H1 (cell line): ENCODE measurements around the gene FAM83G. TPM values are rescaled to one million over a fixed set of nuclear protein-coding genes. Genes with fewer than 3 reads are reported as not detected.

ENCODE experiments used
- CTCF ChIA-PET: fragments of 300-600 bp; sonication (Branson Sonifier 250); formaldehyde crosslinking; loops from one replicate; lab custom pipeline; 2021; ENCODE audit not compliant: partially characterized antibody; lab: Charles Lee
- POLR2A ChIA-PET: fragments of 300-600 bp; sonication (Branson Sonifier 250); formaldehyde crosslinking; loops from one replicate; lab custom pipeline; 2021; ENCODE audit warnings: inconsistent platforms; ENCODE audit not compliant: partially characterized antibody; lab: Charles Lee
- DNase-seq, 2 experiments: peaks; one replicate each; pipeline versions ENCODE4 v3.0.0 to v3.0.0-alpha.2; 2010 to 2022; ENCODE audit warnings: low spot score in 2 of 2, low read depth in 1 of 2, mixed read lengths in 1 of 2
- FAIRE-seq: peaks from 2 replicates; lab custom pipeline; 2011; peaks lifted over from hg19 to GRCh38; lab: Jason Lieb, UNC
- H2AFZ ChIP-seq: 2 replicates; pipeline ENCODE4 v1.8.1; 2012; ENCODE audit warnings: low read length, inconsistent platforms
- H2AK5ac ChIP-seq: 2 replicates; pipeline ENCODE4 v1.6.1; 2013; ENCODE audit warnings: low read depth, low read length
- H2BK120ac ChIP-seq: replicated peaks from 2 replicates; pipeline ENCODE3; 2013; ENCODE audit warnings: low read depth, low read length, inconsistent platforms
- H2BK12ac ChIP-seq: 2 replicates; pipeline ENCODE4 v1.6.1; 2013; ENCODE audit warnings: low read depth, low read length
- H2BK15ac ChIP-seq: 2 replicates; pipeline ENCODE4 v1.6.1; 2013; ENCODE audit warnings: low read length
- H2BK20ac ChIP-seq: 2 replicates; pipeline ENCODE4 v1.6.1; 2013; ENCODE audit warnings: low read length
- H2BK5ac ChIP-seq: 2 replicates; pipeline ENCODE4 v1.6.1; 2013; ENCODE audit warnings: low read depth, low read length
- H3K14ac ChIP-seq: 2 replicates; pipeline ENCODE4 v1.6.1; 2013; ENCODE audit warnings: inconsistent platforms; ENCODE audit not compliant: insufficient read length
- H3K18ac ChIP-seq: 2 replicates; pipeline ENCODE4 v1.6.1; 2013; ENCODE audit warnings: low read length; ENCODE audit errors: extremely low read depth
- H3K23ac ChIP-seq: 2 replicates; pipeline ENCODE4 v1.6.1; 2013; ENCODE audit warnings: inconsistent platforms; ENCODE audit not compliant: insufficient read length
- H3K23me2 ChIP-seq: 2 replicates; pipeline ENCODE4 v1.6.1; 2013; ENCODE audit warnings: low read depth, low read length
- H3K27ac ChIP-seq: 2 replicates; pipeline ENCODE4 v1.6.1; 2011; ENCODE audit warnings: low read depth, low read length, inconsistent platforms
- H3K27me3 ChIP-seq, 4 experiments: replicated peaks in 1 of 4; 1 replicate in 1 of 4; 2 replicates in 3 of 4; pipeline versions ENCODE4 v1.6.1 to v1.8.1; 2011 to 2013; ENCODE audit warnings: low read length in 3 of 4, mild to moderate bottlenecking in 3 of 4, inconsistent platforms in 2 of 4, mixed read lengths in 2 of 4, moderate library complexity in 1 of 4; ENCODE audit not compliant: control insufficient read depth in 3 of 4, insufficient read depth in 3 of 4; ENCODE audit errors: extremely low read depth in 1 of 4
- H3K36me3 ChIP-seq, 4 experiments: 2 replicates each; pipeline versions ENCODE4 v1.6.1 to v1.8.1; 2011 to 2013; ENCODE audit warnings: mild to moderate bottlenecking in 4 of 4, low read length in 3 of 4, moderate library complexity in 2 of 4, control low read depth in 1 of 4, inconsistent platforms in 1 of 4; ENCODE audit not compliant: insufficient read depth in 4 of 4, control insufficient read depth in 2 of 4
- H3K4ac ChIP-seq: replicated peaks from 2 replicates; pipeline ENCODE3; 2013; ENCODE audit warnings: low read length, low read depth, mixed read lengths, inconsistent platforms; ENCODE audit not compliant: insufficient read length
- H3K4me1 ChIP-seq, 4 experiments: replicated peaks in 1 of 4; 1 replicate in 1 of 4; 2 replicates in 3 of 4; pipeline versions ENCODE4 v1.6.1 to v1.8.1; 2011 to 2013; ENCODE audit warnings: low read length in 3 of 4, inconsistent platforms in 2 of 4, mixed read lengths in 1 of 4; ENCODE audit not compliant: insufficient read depth in 4 of 4, control insufficient read depth in 3 of 4
- H3K4me2 ChIP-seq, 2 experiments: 2 replicates each; pipeline versions ENCODE4 v1.6.1 to v1.8.1; 2011 to 2013; ENCODE audit warnings: low read depth in 2 of 2, low read length in 2 of 2, control low read depth in 1 of 2, inconsistent platforms in 1 of 2, mild to moderate bottlenecking in 1 of 2; ENCODE audit not compliant: insufficient read depth in 1 of 2
- H3K4me3 ChIP-seq, 4 experiments: fragments of 200-600, 300-600 bp in 1 of 4; sonication (generic), shearing (Covaris generic), sonication (Bioruptor Twin) in 1 of 4; 2 replicates each; pipeline versions ENCODE4 v1.5.1 to v1.8.1; 2011 to 2016; ENCODE audit warnings: low read length in 4 of 4, low read depth in 3 of 4, control low read depth in 2 of 4, inconsistent platforms in 2 of 4, mild to moderate bottlenecking in 2 of 4, mixed read lengths in 1 of 4, moderate library complexity in 1 of 4; ENCODE audit not compliant: insufficient read depth in 2 of 4; ENCODE audit errors: extremely low read depth in 1 of 4
- H3K56ac ChIP-seq: replicated peaks from 2 replicates; pipeline ENCODE3; 2013; ENCODE audit warnings: low read depth, mild to moderate bottlenecking, mixed read lengths, low read length, inconsistent platforms; ENCODE audit not compliant: insufficient read length
- H3K79me1 ChIP-seq: 2 replicates; pipeline ENCODE4 v1.6.1; 2013; ENCODE audit warnings: low read depth, low read length, control low read depth
- H3K79me2 ChIP-seq, 2 experiments: 2 replicates each; pipeline versions ENCODE4 v1.6.1 to v1.8.1; 2012 to 2013; ENCODE audit warnings: low read length in 2 of 2, mild to moderate bottlenecking in 2 of 2, inconsistent platforms in 1 of 2; ENCODE audit not compliant: insufficient read depth in 2 of 2, control insufficient read depth in 1 of 2
- H3K9ac ChIP-seq, 4 experiments: replicated peaks in 1 of 4; 1 replicate in 1 of 4; 2 replicates in 3 of 4; pipeline versions ENCODE4 v1.6.1 to v1.8.1; 2011 to 2013; ENCODE audit warnings: low read depth in 3 of 4, low read length in 3 of 4, control low read depth in 2 of 4, mild to moderate bottlenecking in 2 of 4, moderate library complexity in 2 of 4, inconsistent platforms in 1 of 4; ENCODE audit errors: extremely low read depth in 1 of 4
- H3K9me3 ChIP-seq, 2 experiments: 2 replicates each; pipeline versions ENCODE4 v1.6.1 to v1.8.1; 2012 to 2013; ENCODE audit warnings: mild to moderate bottlenecking in 2 of 2, moderate library complexity in 2 of 2, control low read depth in 1 of 2, inconsistent platforms in 1 of 2, low read depth in 1 of 2, low read length in 1 of 2, mixed read lengths in 1 of 2; ENCODE audit not compliant: insufficient read depth in 2 of 2
- H4K20me1 ChIP-seq, 2 experiments: replicated peaks in 1 of 2; 2 replicates each; pipeline versions ENCODE3 to v1.8.1; 2011 to 2013; ENCODE audit warnings: inconsistent platforms in 2 of 2, low read length in 2 of 2, mild to moderate bottlenecking in 1 of 2; ENCODE audit not compliant: insufficient read depth in 2 of 2, control insufficient read depth in 1 of 2
- H4K5ac ChIP-seq: 2 replicates; pipeline ENCODE4 v1.6.1; 2013; ENCODE audit warnings: low read length, low read depth, mixed read lengths, inconsistent platforms; ENCODE audit not compliant: insufficient read length
- H4K8ac ChIP-seq: 2 replicates; pipeline ENCODE4 v1.8.0; 2013; ENCODE audit warnings: mild to moderate bottlenecking, moderate library complexity, low read length, inconsistent platforms; ENCODE audit not compliant: insufficient read depth; ENCODE audit errors: extremely low read depth
- H4K91ac ChIP-seq: replicated peaks from 2 replicates; pipeline ENCODE3; 2013; ENCODE audit warnings: low read length, mixed read lengths, inconsistent platforms; ENCODE audit not compliant: insufficient read length
- CEBPB ChIP-seq: IDR thresholded peaks from 2 replicates; pipeline ENCODE4 v1.6.1; 2012; ENCODE audit warnings: low read depth, low read length
- CHD2 ChIP-seq: IDR thresholded peaks from 2 replicates; pipeline ENCODE4 v1.6.1; 2012; ENCODE audit warnings: low read length, improper control_type of control experiment
- CTCF ChIP-seq, 3 experiments: IDR thresholded peaks; 1 replicate in 2 of 3; 2 replicates in 1 of 3; pipeline versions ENCODE4 v1.5.1 to v1.6.1; 2011; ENCODE audit warnings: low read length in 3 of 3, mild to moderate bottlenecking in 3 of 3, inconsistent platforms in 2 of 3, low read depth in 1 of 3, moderate library complexity in 1 of 3; ENCODE audit not compliant: insufficient read depth in 1 of 3; ENCODE audit errors: control extremely low read depth in 1 of 3
- EGR1 ChIP-seq: IDR thresholded peaks from 2 replicates; pipeline ENCODE4 v1.6.1; 2011; ENCODE audit warnings: low read depth, low read length, borderline replicate concordance
- KDM4A ChIP-seq: IDR thresholded peaks from one replicate; pipeline ENCODE4 v1.7.1; 2012; ENCODE audit warnings: low read depth, mild to moderate bottlenecking, moderate library complexity, low read length, inconsistent platforms; ENCODE audit not compliant: severe bottlenecking
- PHF8 ChIP-seq: fragments of 200-600 bp; sonication (generic); conservative IDR thresholded peaks from 2 replicates; pipeline ENCODE4 v1.7.1; 2012; ENCODE audit warnings: low read depth, mild to moderate bottlenecking, inconsistent platforms, low read length, moderate library complexity
- WGBS, 2 experiments: shearing (Covaris generic) in 1 of 2; methylation state at CpG; one replicate each; pipeline versions ENCODE4 v1.1.6 to v1.1.7; 2013 to 2015; ENCODE audit warnings: low lambda C conversion rate in 2 of 2, mixed read lengths in 2 of 2, inconsistent platforms in 1 of 2, low coverage in 1 of 2, missing lambda C conversion rate in 1 of 2; ENCODE audit not compliant: insufficient replicate concordance in 2 of 2, insufficient coverage in 1 of 2, insufficient read length in 1 of 2; ENCODE audit errors: extremely low coverage in 1 of 2, missing lambda C conversion rate in 1 of 2; 5-methylcytosine and 5-hydroxymethylcytosine counted together
- polyA plus RNA-seq, 7 experiments: library from polyadenylated mRNA; depleted of rRNA in 3 of 7; stranded (reverse) in 5 of 7; unstranded in 2 of 7; fragments of >200 nt in 5 of 7; fragments of 200-250 nt in 2 of 7; gene quantifications; 1 replicate in 5 of 7; 2 replicates in 1 of 7; 4 replicates in 1 of 7; pipeline versions ENCODE4 v1.2.1 to v1.2.3, GENCODE V29; 2011 to 2013; ENCODE audit warnings: missing spikeins in 2 of 7, mixed read lengths in 2 of 7
- total RNA-seq: library from RNA; stranded (reverse); fragmentation: NEBNext Ultra II Directional; extraction: Animal tissue kit (Norgen Biotek cat#: 25700); gene quantifications from 2 replicates; pipeline ENCODE4 v1.2.1, GENCODE V29; 2021

FAM83G gene
- total and polyA plus RNA-seq, 2 of the 8 experiments (the other 6 are each of a cell fraction or from before 2014, with no cell fraction given) = 15.4 to 29.0 TPM

DNA sequence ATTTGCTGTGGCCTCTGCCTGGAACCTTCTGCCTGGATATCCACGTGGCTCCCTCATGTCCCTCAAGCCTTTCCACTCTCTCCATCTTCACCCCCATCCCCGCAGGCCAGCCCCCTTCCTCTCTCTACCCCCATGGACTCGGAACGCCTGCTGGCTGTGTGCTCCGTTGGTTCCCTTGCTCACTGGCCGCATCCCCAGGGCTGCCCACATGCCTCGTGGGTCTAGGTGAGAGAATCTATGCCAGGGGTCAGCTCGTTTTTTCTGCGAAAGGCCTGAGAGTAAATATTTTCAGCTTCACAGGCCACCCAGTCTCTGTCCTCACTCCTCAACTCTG lies 40.6 kb downstream of the FAM83G start:
- H3K4ac ChIP-seq = no peak overlapping the region
- no peak overlapping the region for H2BK15ac ChIP-seq
- no peak overlapping the region for H2BK120ac ChIP-seq
- H3K79me1 ChIP-seq = no peaks in the 10 kb centered on the region
- H2BK5ac ChIP-seq = no peak overlapping the region; the same call in 1 of the 2 replicates
- H2AK5ac ChIP-seq = no peak overlapping the region
- H3K23ac ChIP-seq = no peak overlapping the region
- 81% methylated on average over 9 of the region's 9 CpGs; no CpG with 5 or more reads in 1 of the 2 experiments for WGBS, 2 experiments
- no peak overlapping the region for H2AFZ ChIP-seq
- peaks cover 0 to 25% (median 15%) of the 10 kb centered on the region in 4 experiments; a peak in 6 of 7 replicates for H3K4me1 ChIP-seq
- no peak overlapping the region for H4K91ac ChIP-seq
- H4K20me1 ChIP-seq = peaks cover 0 to 2% of the 10 kb centered on the region in 2 experiments
- H3K4me3 ChIP-seq = no peak overlapping the region
- H3K79me2 ChIP-seq = no peaks in the 10 kb centered on the region
- H3K9ac ChIP-seq = no peak overlapping the region
- no peak for TF ChIP-seq CHD2
- TF ChIP-seq CEBPB = no peak
- TF ChIP-seq KDM4A = no peak
- no peak for TF ChIP-seq EGR1
- no peak for TF ChIP-seq CTCF (IDR thresholded peaks at IDR 0.05; ENCODE audit: control extremely low read depth in 1 of 3, insufficient read depth in 1 of 3, low read depth in 1 of 3, low read length in 3 of 3)
- no peak for TF ChIP-seq PHF8
- ChIA-PET CTCF (no interaction called here), POLR2A (no interaction called here)
- no peak overlapping the region for H3K27ac ChIP-seq
- H3K4me2 ChIP-seq = no peak overlapping the region
- no peak overlapping the region for H3K14ac ChIP-seq
- H2BK12ac ChIP-seq = no peak overlapping the region
- H3K18ac ChIP-seq = no peak overlapping the region
- H3K56ac ChIP-seq = no peak overlapping the region
- no peak overlapping the region for H2BK20ac ChIP-seq
- H3K36me3 ChIP-seq = no peaks in the 10 kb centered on the region
- H3K9me3 ChIP-seq = no peaks in the 10 kb centered on the region
- H3K27me3 ChIP-seq = no peaks in the 10 kb centered on the region
- H4K5ac ChIP-seq = no peak overlapping the region
- no peaks in the 10 kb centered on the region for H3K23me2 ChIP-seq
- H4K8ac ChIP-seq = no peak overlapping the region
- no peak for DNase-seq
- no peak for FAIRE-seq
